OCI-LY1 (cell line): Measurements from ENCODE around the gene WWOX.
A peak's percentile ranks its signal among the peaks of the same experiment; 100 is the strongest.

ENCODE experiments used
- H2AFZ ChIP-seq: fragments of 200-600 bp; sonication (generic), shearing (Covaris generic); 2 replicates; pipeline ENCODE4 v1.6.0; 2014; ENCODE audit warnings: antibody characterized with exemption, mild to moderate bottlenecking, low read length
- H3F3A ChIP-seq: fragments of 200-600 bp; sonication (generic), shearing (Covaris generic); 2 replicates; pipeline ENCODE4 v1.6.0; 2014; ENCODE audit warnings: mild to moderate bottlenecking, antibody characterized with exemption, low read length, moderate library complexity; ENCODE audit not compliant: insufficient read depth
- H3K27ac ChIP-seq: fragments of 200-600 bp; sonication (generic); 2 replicates; pipeline ENCODE4 v1.5.1; 2014; ENCODE audit warnings: low read length, mixed run types, mild to moderate bottlenecking, low read depth; ENCODE audit not compliant: poor library complexity, severe bottlenecking
- H3K27me3 ChIP-seq: fragments of 200-600 bp; sonication (generic); 2 replicates; pipeline ENCODE4 v1.6.0; 2014; ENCODE audit warnings: antibody characterized with exemption, mild to moderate bottlenecking, low read length, moderate library complexity; ENCODE audit not compliant: insufficient read depth
- H3K36me3 ChIP-seq: fragments of 200-600 bp; sonication (generic); 2 replicates; pipeline ENCODE4 v1.6.1; 2014; ENCODE audit warnings: mild to moderate bottlenecking, antibody characterized with exemption, low read length, moderate library complexity, mixed read lengths; ENCODE audit not compliant: insufficient read depth
- H3K4me1 ChIP-seq: fragments of 200-600 bp; sonication (generic); 2 replicates; pipeline ENCODE4 v1.5.1; 2014; ENCODE audit warnings: mild to moderate bottlenecking, low read length, moderate library complexity; ENCODE audit not compliant: insufficient read depth, severe bottlenecking
- H3K4me2 ChIP-seq: fragments of 200-600 bp; sonication (generic), shearing (Covaris generic); 2 replicates; pipeline ENCODE4 v1.6.1; 2014; ENCODE audit warnings: low read length
- H3K4me3 ChIP-seq: fragments of 200-600 bp; sonication (generic); 2 replicates; pipeline ENCODE4 v1.5.1; 2014; ENCODE audit warnings: low read length, low read depth, mild to moderate bottlenecking, mixed read lengths; ENCODE audit not compliant: poor library complexity, severe bottlenecking
- H3K79me2 ChIP-seq: fragments of 200-600 bp; shearing (Covaris generic); 2 replicates; pipeline ENCODE4 v1.6.1; 2016; ENCODE audit warnings: mixed run types, low read length, mixed read lengths; ENCODE audit not compliant: insufficient read depth
- H3K9ac ChIP-seq: fragments of 200-600 bp; sonication (generic), shearing (Covaris generic); 2 replicates; pipeline ENCODE4 v1.6.1; 2014; ENCODE audit warnings: mild to moderate bottlenecking, low read length, mixed read lengths
- H3K9me2 ChIP-seq: fragments of 200-600 bp; sonication (generic), shearing (Covaris generic); 2 replicates; pipeline ENCODE4 v1.6.1; 2014; ENCODE audit warnings: low read depth, mild to moderate bottlenecking, low read length, mixed read lengths
- H3K9me3 ChIP-seq: fragments of 200-600 bp; shearing (Covaris generic); 2 replicates; pipeline ENCODE4 v1.6.1; 2014; ENCODE audit warnings: low read length, mixed read lengths
- H4K20me1 ChIP-seq: fragments of 200-600 bp; sonication (generic), shearing (Covaris generic); 2 replicates; pipeline ENCODE4 v1.6.0; 2016; ENCODE audit warnings: mild to moderate bottlenecking, low read length; ENCODE audit not compliant: insufficient read depth
- CTCF ChIP-seq: fragments of 200-600 bp; sonication (generic), shearing (Covaris generic); IDR thresholded peaks from 2 replicates; pipeline ENCODE4 v1.5.1; 2017; ENCODE audit warnings: mild to moderate bottlenecking, antibody characterized with exemption, low read length, moderate library complexity, mixed read lengths
- EZH2 ChIP-seq: fragments of 200-600 bp; sonication (generic), shearing (Covaris generic); IDR thresholded peaks from 2 replicates; pipeline ENCODE4 v1.8.0; 2017; ENCODE audit warnings: borderline replicate concordance, mixed run types, mild to moderate bottlenecking, antibody characterized with exemption, low read length, moderate library complexity, mixed read lengths

WWOX gene

GRCh38 chr16:79047337-79047736 is 947.9 kb downstream of the WWOX start:
- H3K27ac ChIP-seq = no peak overlapping the region
- no peak overlapping the region for H3K4me2 ChIP-seq
- H3F3A ChIP-seq = no peaks in the 10 kb centered on the region
- no peaks in the 10 kb centered on the region for H3K36me3 ChIP-seq
- H4K20me1 ChIP-seq = no peaks in the 10 kb centered on the region
- no peaks in the 10 kb centered on the region for H3K4me1 ChIP-seq
- TF ChIP-seq CTCF (peak; percentile 55), EZH2 (no peak)
- no peaks in the 10 kb centered on the region for H3K9me3 ChIP-seq
- H2AFZ ChIP-seq = no peak overlapping the region
- H3K9me2 ChIP-seq = no peaks in the 10 kb centered on the region
- no peaks in the 10 kb centered on the region for H3K79me2 ChIP-seq
- H3K4me3 ChIP-seq = no peak overlapping the region
- H3K9ac ChIP-seq = no peak overlapping the region
- no peaks in the 10 kb centered on the region for H3K27me3 ChIP-seq

- no peaks in the 10 kb centered on the region for H4K20me1 ChIP-seq
- H2AFZ ChIP-seq = no peak overlapping the region
- no peaks in the 10 kb centered on the region for H3F3A ChIP-seq
- no peak overlapping the region for H3K27ac ChIP-seq
- H3K4me2 ChIP-seq = no peak overlapping the region
- H3K79me2 ChIP-seq = no peaks in the 10 kb centered on the region
- no peaks in the 10 kb centered on the region for H3K9me2 ChIP-seq
- H3K27me3 ChIP-seq = no peaks in the 10 kb centered on the region
- H3K4me3 ChIP-seq = no peak overlapping the region
- H3K4me1 ChIP-seq = no peaks in the 10 kb centered on the region
- no peaks in the 10 kb centered on the region for H3K36me3 ChIP-seq
- H3K9ac ChIP-seq = no peak overlapping the region
- no peaks in the 10 kb centered on the region for H3K9me3 ChIP-seq
- no peak for TF ChIP-seq CTCF
- no peak for TF ChIP-seq EZH2
These were observed 949.6 kb downstream of the WWOX start for GRCh38 chr16:79049040-79049439.

- Histone ChIP-seq H3K4me2 (no peak overlapping the region), H3K9me3 (no peaks in the 10 kb centered on the region), H3K9ac (no peak overlapping the region), H3K9me2 (no peaks in the 10 kb centered on the region), H3K36me3 (no peaks in the 10 kb centered on the region), H3K27ac (no peak overlapping the region), H3K79me2 (no peaks in the 10 kb centered on the region), H2AFZ (no peak overlapping the region), H3K27me3 (no peaks in the 10 kb centered on the region), H4K20me1 (no peaks in the 10 kb centered on the region), H3K4me1 (no peaks in the 10 kb centered on the region), H3F3A (no peaks in the 10 kb centered on the region), H3K4me3 (no peak overlapping the region)
- TF ChIP-seq EZH2 (no peak), CTCF (no peak)
These were observed 950.6 kb downstream of the WWOX start for GRCh38 chr16:79050063-79050462.
